ENCODE results near the gene USP17L18.
"Not testable (repeated sequence)": the region's sequence is repeated elsewhere in the genome, so short reads cannot be mapped to it uniquely, and the experiment has no call there.

DNA sequence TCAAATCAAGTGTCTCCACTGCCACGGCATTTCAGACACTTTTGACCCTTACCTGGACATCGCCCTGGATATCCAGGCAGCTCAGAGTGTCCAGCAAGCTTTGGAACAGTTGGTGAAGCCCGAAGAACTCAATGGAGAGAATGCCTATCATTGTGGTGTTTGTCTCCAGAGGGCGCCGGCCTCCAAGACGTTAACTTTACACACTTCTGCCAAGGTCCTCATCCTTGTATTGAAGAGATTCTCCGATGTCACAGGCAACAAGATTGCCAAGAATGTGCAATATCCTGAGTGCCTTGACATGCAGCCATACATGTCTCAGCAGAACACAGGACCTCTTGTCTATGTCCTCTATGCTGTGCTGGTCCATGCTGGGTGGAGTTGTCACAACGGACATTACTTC, 18.2 kb upstream of the USP17L18 start:
- TF ChIP-seq ARNTL (CRISPR knock-in tag; IDR thresholded peaks at IDR 0.05; ENCODE audit: borderline replicate concordance, low read depth); CSDC2 (CRISPR knock-in tag; IDR thresholded peaks at IDR 0.05); ZNF565 (CRISPR knock-in tag; conservative IDR thresholded peaks at IDR 0.05; ENCODE audit: low read depth): not testable (repeated sequence)
